Activated CD8-positive, alpha-beta memory T cell treated with anti-CD3 and anti-CD28 coated beads for 48 hours (primary cell): ENCODE measurements around the gene PTK6.

Source experiments
- DNase-seq, 3 experiments: peaks; one replicate each; pipeline ENCODE4 v3.0.0-alpha.2; 2020; ENCODE audit warnings: low read depth in 2 of 3, low spot score in 2 of 3

Gene PTK6

GRCh38 chr20:63570281-63571086 is 33.3 kb upstream of the PTK6 start:
- no peak for DNase-seq

- no peak for DNase-seq
Measured at GRCh38 chr20:63568986-63569949, 32.1 kb upstream of the PTK6 start.

- no peak for DNase-seq
Measured at GRCh38 chr20:63568170-63568981, 31.2 kb upstream of the PTK6 start.

- peak in 2 of 3 experiments; percentile 38 to 44 for DNase-seq
Measured at GRCh38 chr20:63567386-63568169, 30.4 kb upstream of the PTK6 start.

- no peak for DNase-seq
Measured at GRCh38 chr20:63567136-63567385, 29.9 kb upstream of the PTK6 start.

GRCh38 chr20:63566395-63567135 is 29.4 kb upstream of the PTK6 start:
- no peak for DNase-seq

GRCh38 chr20:63565699-63566335 is 28.6 kb upstream of the PTK6 start:
- DNase-seq, result no peak

- DNase-seq, result no peak
Measured at GRCh38 chr20:63565021-63565698, 28.0 kb upstream of the PTK6 start.

- no peak for DNase-seq
Measured at GRCh38 chr20:63564036-63564810, 27.0 kb upstream of the PTK6 start.

- no peak for DNase-seq
Measured at GRCh38 chr20:63563225-63563935, 26.2 kb upstream of the PTK6 start.

- no peak for DNase-seq
Measured at GRCh38 chr20:63562461-63563224, 25.5 kb upstream of the PTK6 start.

GRCh38 chr20:63561624-63562396 is 24.6 kb upstream of the PTK6 start:
- no peak for DNase-seq

- DNase-seq, result no peak
Measured at GRCh38 chr20:63560856-63561609, 23.9 kb upstream of the PTK6 start.

- DNase-seq, result no peak
Measured at GRCh38 chr20:63560333-63560805, 23.2 kb upstream of the PTK6 start.
